ENCODE results near the gene RTN4RL1.

Gene RTN4RL1

GRCh38 chr17:2028234-2028614, 3.1 kb upstream of the RTN4RL1 start:
- H3K4me3 ChIP-seq (ENCODE audit: low read length): no peak overlapping the region
- TF ChIP-seq, protein P1, sequence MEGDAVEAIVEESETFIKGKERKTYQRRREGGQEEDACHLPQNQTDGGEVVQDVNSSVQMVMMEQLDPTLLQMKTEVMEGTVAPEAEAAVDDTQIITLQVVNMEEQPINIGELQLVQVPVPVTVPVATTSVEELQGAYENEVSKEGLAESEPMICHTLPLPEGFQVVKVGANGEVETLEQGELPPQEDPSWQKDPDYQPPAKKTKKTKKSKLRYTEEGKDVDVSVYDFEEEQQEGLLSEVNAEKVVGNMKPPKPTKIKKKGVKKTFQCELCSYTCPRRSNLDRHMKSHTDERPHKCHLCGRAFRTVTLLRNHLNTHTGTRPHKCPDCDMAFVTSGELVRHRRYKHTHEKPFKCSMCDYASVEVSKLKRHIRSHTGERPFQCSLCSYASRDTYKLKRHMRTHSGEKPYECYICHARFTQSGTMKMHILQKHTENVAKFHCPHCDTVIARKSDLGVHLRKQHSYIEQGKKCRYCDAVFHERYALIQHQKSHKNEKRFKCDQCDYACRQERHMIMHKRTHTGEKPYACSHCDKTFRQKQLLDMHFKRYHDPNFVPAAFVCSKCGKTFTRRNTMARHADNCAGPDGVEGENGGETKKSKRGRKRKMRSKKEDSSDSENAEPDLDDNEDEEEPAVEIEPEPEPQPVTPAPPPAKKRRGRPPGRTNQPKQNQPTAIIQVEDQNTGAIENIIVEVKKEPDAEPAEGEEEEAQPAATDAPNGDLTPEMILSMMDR (conservative IDR thresholded peaks at IDR 0.05; ENCODE audit: low read depth, low read length): no peak
- DNase-seq (ENCODE audit: low read depth): no peak

DNA sequence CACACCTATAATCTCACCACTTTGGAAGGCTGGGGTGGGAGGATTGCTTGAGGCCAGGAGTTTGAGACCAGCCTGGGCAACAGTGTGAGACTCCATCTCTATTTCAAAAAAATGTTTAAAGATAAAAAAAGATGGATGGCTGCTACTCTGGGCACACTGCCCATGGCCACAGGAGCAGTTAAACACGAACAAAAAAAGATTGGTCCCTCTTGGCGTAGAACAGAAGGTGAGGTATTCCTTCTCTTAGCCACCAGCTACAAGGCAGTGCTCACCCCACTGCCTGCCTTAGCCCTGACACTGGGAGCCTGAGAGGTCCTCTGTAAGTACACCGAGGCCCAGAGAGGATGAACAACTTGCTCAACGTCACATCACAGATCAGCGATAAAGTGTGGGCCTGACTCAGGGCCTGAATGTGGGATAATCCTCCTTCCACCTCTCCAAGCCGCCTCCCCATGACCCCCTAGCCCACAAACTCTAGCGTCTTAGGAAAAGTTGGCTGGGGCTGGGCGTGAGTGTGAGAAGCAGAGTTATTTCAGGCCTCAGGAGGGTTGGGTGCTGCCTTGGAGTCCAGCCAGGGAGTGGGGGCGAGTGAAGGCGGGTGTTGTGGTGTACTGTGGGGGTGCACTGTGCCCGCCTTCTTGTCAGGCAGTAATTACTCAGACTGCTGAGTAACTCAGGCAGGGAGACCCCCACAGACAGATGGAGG, 2.5 kb upstream of the RTN4RL1 start:
- DNase-seq (ENCODE audit: low read depth): peak; percentile 77
- TF ChIP-seq, protein P1 (conservative IDR thresholded peaks at IDR 0.05; ENCODE audit: low read depth, low read length): no peak
- no peak overlapping the region for H3K4me3 ChIP-seq (ENCODE audit: low read length)

DNA sequence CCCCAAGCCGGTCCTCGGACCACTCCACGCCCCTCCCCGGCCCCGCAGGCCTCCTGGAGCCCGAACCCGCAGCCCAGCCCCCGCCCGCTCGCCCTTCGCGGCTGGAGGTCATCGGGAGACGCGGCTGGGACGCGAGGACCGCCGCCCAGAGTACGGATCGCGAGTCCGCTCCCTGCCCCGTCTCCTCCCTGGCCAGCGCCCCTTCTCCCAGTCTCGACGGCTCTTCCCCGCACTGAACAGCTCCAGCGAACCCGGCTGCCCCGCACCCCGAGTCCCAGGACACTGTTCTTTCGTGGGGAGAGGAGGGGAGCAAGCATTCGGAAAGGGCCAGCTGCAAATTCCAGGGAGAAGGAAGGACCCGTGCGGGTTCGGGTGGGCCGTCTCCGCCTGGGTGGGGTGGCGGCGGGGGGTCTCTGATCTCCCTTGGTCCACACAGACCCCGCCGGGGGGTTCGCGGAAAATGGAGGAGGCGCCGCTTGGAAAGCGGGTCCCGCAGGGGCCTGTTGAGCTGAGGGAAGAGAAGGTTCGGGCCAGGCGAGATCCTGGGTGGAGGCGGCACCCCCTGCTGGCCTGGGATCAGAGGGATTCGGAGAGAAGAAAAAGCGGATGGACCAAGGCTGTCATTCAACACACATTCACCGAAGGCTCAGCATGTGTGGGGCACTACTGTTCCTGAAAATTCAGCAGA, 632 bp upstream of the RTN4RL1 start:
- TF ChIP-seq, protein P1 (conservative IDR thresholded peaks at IDR 0.05; ENCODE audit: low read depth, low read length): peak; percentile 80
- no peak for DNase-seq (ENCODE audit: low read depth)

DNA sequence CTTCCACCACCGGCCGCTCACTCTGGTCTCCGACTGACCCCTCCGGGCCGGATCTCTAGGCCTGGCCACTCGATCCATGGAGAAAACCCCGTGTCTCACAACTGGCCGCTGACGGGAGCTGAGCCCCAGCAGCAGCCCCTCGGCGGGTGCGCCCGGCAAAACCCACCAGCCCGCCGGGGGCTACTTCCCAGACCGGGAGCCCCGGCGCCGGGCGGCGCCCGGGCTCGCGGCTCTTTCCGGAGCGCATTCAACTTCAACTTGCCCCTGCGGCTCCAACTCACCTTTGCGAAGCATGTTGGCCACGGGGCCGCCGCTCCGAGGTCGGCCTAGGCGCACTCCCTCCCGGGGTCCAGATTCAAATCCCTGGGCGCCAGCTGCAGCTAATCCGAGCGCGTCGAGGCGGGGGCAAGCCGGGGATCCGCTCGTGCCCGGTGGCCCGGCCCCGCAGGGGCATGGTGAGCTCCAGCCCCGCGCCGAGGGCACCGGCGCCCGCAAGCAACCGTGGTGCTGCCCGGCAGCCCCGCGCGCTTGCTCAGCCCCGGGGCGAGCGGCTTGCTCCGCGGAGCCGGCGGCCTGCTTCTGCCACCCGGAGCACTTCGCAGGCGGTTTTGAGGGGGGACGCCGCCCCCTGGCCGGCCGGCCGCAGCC, 438 bp downstream of the RTN4RL1 start:
- no peak overlapping the region for H3K4me3 ChIP-seq (ENCODE audit: low read length)
- no peak for DNase-seq (ENCODE audit: low read depth)
- TF ChIP-seq, protein P1 (conservative IDR thresholded peaks at IDR 0.05; ENCODE audit: low read depth, low read length): no peak

More for the DNA sequence above, 632 bp upstream of the RTN4RL1 start:
- H3K4me3 ChIP-seq (ENCODE audit: low read length): no peak overlapping the region

GRCh38 chr17:2023692-2024571, 1.2 kb downstream of the RTN4RL1 start:
- no peak overlapping the region for H3K4me3 ChIP-seq (ENCODE audit: low read length)
- TF ChIP-seq, protein P1 (conservative IDR thresholded peaks at IDR 0.05; ENCODE audit: low read depth, low read length): no peak
- DNase-seq (ENCODE audit: low read depth): peak; percentile 51

DNA sequence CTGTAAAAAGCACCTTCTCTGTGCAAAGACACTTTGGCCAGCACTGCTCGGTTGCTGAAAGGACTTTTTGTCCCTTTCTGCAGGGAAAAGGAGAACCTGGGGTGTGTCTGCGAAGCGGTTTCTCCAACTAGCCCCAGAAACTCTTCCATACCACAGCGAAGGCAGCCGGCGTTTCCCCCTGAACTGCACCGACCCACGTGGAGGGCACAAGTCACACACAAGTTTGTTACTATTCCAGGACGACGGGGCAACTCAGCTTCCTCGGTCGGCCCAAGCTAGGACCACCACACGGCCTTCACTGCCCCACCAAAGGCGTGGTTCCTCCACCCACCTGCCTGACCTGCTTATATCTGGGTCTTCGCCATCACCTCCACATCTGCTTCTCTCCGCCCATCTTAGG, 1.9 kb downstream of the RTN4RL1 start:
- no peak overlapping the region for H3K4me3 ChIP-seq (ENCODE audit: low read length)
- no peak for DNase-seq (ENCODE audit: low read depth)
- TF ChIP-seq, protein P1 (conservative IDR thresholded peaks at IDR 0.05; ENCODE audit: low read depth, low read length): no peak

Measured in retinal pigment epithelial cell (primary cell).